ENCODE measurements around the gene SERPINF2. TPM values are rescaled to one million over a fixed set of nuclear protein-coding genes. Genes with fewer than 3 reads are reported as not detected.

The SERPINF2 gene
- total RNA-seq, 1 donor from 2014 or later, result 0.19 TPM

GRCh38 chr17:1743088-1743439, 393 bp downstream of the SERPINF2 start:
- no peaks in the 10 kb centered on the region for H3K27me3 Mint-ChIP-seq (ENCODE audit: low read depth)
- H3K36me3 Mint-ChIP-seq (ENCODE audit: low read depth), result no peaks in the 10 kb centered on the region
- no peaks in the 10 kb centered on the region for H3K4me1 Mint-ChIP-seq
- TF ChIP-seq CTCF (conservative IDR thresholded peaks at IDR 0.05), result no peak
- H3K4me3 Mint-ChIP-seq, result no peak overlapping the region
- H3K9me3 Mint-ChIP-seq, result no peaks in the 10 kb centered on the region
- DNase-seq (ENCODE audit: low read depth, low spot score), result no peak
- H3K27ac Mint-ChIP-seq (ENCODE audit: unreplicated experiment), result no peak overlapping the region

GRCh38 chr17:1744551-1745512, 2.2 kb downstream of the SERPINF2 start:
- no peak overlapping the region for H3K4me3 Mint-ChIP-seq
- DNase-seq (ENCODE audit: low read depth, low spot score), result no peak
- no peaks in the 10 kb centered on the region for H3K9me3 Mint-ChIP-seq

GRCh38 chr17:1745513-1746020, 2.9 kb downstream of the SERPINF2 start:
- H3K4me3 Mint-ChIP-seq, result no peak overlapping the region
- TF ChIP-seq CTCF (conservative IDR thresholded peaks at IDR 0.05), result no peak
- DNase-seq (ENCODE audit: low read depth, low spot score), result no peak
- H3K4me1 Mint-ChIP-seq, result no peaks in the 10 kb centered on the region
- H3K27me3 Mint-ChIP-seq (ENCODE audit: low read depth), result no peaks in the 10 kb centered on the region
- no peak overlapping the region for H3K27ac Mint-ChIP-seq (ENCODE audit: unreplicated experiment)
- H3K9me3 Mint-ChIP-seq, result no peaks in the 10 kb centered on the region
- no peaks in the 10 kb centered on the region for H3K36me3 Mint-ChIP-seq (ENCODE audit: low read depth)

More at GRCh38 chr17:1744551-1745512, 2.2 kb downstream of the SERPINF2 start:
- Mint-ChIP-seq H3K27me3 (ENCODE audit: low read depth) (no peaks in the 10 kb centered on the region), H3K27ac (ENCODE audit: unreplicated experiment) (no peak overlapping the region), H3K36me3 (ENCODE audit: low read depth) (no peaks in the 10 kb centered on the region), H3K4me1 (no peaks in the 10 kb centered on the region)
- no peak for TF ChIP-seq CTCF (conservative IDR thresholded peaks at IDR 0.05)

GRCh38 chr17:1746975-1747543, 4.4 kb downstream of the SERPINF2 start:
- DNase-seq (ENCODE audit: low read depth, low spot score), result no peak
- no peak for TF ChIP-seq CTCF (conservative IDR thresholded peaks at IDR 0.05)
- no peaks in the 10 kb centered on the region for H3K4me1 Mint-ChIP-seq
- no peaks in the 10 kb centered on the region for H3K9me3 Mint-ChIP-seq
- no peaks in the 10 kb centered on the region for H3K36me3 Mint-ChIP-seq (ENCODE audit: low read depth)
- H3K27me3 Mint-ChIP-seq (ENCODE audit: low read depth), result no peaks in the 10 kb centered on the region
- H3K4me3 Mint-ChIP-seq, result no peak overlapping the region
- H3K27ac Mint-ChIP-seq (ENCODE audit: unreplicated experiment), result no peak overlapping the region

- H3K27me3 Mint-ChIP-seq (ENCODE audit: low read depth), result no peaks in the 10 kb centered on the region
- no peaks in the 10 kb centered on the region for H3K9me3 Mint-ChIP-seq
- no peak overlapping the region for H3K27ac Mint-ChIP-seq (ENCODE audit: unreplicated experiment)
Observed at GRCh38 chr17:1750628-1751027, 8.0 kb downstream of the SERPINF2 start.

More at GRCh38 chr17:1750628-1751027, 8.0 kb downstream of the SERPINF2 start:
- no peak overlapping the region for H3K4me3 Mint-ChIP-seq
- no peaks in the 10 kb centered on the region for H3K36me3 Mint-ChIP-seq (ENCODE audit: low read depth)
- H3K4me1 Mint-ChIP-seq, result peaks cover under 1% of the 10 kb centered on the region
- TF ChIP-seq CTCF (conservative IDR thresholded peaks at IDR 0.05), result no peak
- no peak for DNase-seq (ENCODE audit: low read depth, low spot score)
